HG02885 (cell line): ENCODE data around the gene AP3B1.

ENCODE experiments used
- ATAC-seq: cut with Tn5 transposase; IDR thresholded peaks from one replicate; pipeline ENCODE4 v1.9.1; 2021; ENCODE audit warnings: mild to moderate bottlenecking; ENCODE audit not compliant: unreplicated experiment, poor library complexity

AP3B1 gene

DNA sequence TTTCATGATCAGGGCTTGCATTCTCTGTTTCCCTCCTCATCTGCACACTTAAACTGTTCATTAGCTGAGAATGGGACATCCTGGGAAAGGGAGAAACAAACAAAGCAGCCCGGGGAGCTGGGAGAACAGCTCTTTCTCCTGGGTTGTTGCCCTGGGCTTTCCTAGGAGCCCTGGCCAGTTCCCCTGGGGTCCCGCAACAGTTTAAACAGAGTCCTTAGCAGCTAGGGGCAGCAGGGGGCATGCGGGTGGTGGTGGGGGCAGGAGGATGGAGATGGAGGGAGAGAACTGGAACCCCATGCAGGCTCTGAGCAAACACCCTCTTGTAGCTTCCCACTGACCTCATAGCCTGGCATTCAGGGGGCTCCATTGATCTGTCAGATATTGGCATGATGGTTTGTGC is 309.3 kb downstream of the AP3B1 start:
- no peak for ATAC-seq

- no peak for ATAC-seq
Measured at GRCh38 chr5:77984587-77984986, 309.9 kb downstream of the AP3B1 start.

- ATAC-seq: no peak
Measured at GRCh38 chr5:77983482-77984199, 310.9 kb downstream of the AP3B1 start.

DNA sequence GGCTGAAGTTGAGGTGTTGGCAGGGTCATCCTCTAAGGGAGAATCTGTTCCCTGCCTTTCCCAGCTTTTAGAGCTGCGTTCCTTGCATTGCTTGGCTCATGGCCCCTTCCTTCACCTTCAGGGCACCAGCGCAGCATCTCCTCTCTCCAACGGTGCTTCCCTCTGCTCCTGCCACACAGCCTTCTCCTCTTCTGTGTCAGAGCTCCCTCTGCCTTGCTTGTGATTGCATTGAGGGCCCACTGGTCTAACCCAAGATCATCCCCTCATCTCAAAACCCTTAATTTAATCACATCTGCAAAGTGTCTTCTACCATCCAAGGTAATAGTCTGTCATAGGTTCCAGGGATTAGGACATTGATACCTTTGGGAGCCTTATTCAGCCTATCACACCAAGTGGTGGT is 312.7 kb downstream of the AP3B1 start:
- ATAC-seq: no peak

- ATAC-seq: no peak
Measured at GRCh38 chr5:77974576-77974975, 319.9 kb downstream of the AP3B1 start.

DNA sequence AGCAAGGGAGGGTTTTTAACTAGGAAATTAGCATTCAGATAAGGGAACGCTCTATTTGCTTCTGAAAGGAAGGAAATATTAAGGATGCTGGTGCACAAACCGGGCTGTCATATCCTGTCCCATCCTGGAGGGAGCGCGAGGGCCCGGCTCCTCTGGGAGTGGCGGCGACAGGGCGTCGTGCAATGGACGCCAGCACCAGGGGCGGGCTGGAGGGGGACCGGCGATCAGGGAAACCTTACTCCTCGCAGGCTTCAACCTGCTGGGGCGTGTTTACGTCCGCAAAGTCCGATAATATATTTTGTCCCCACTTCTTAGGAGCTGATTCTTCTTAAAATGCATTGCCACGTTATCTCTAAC is 321.3 kb downstream of the AP3B1 start:
- no peak for ATAC-seq

- ATAC-seq: peak; percentile 67
Measured at GRCh38 chr5:77972469-77973252, 321.8 kb downstream of the AP3B1 start.

GRCh38 chr5:77971776-77972468 is 322.6 kb downstream of the AP3B1 start:
- ATAC-seq: no peak

- no peak for ATAC-seq
Measured at GRCh38 chr5:77970891-77971290, 323.6 kb downstream of the AP3B1 start.

- no peak for ATAC-seq
Measured at GRCh38 chr5:77963795-77964194, 330.7 kb downstream of the AP3B1 start.

DNA sequence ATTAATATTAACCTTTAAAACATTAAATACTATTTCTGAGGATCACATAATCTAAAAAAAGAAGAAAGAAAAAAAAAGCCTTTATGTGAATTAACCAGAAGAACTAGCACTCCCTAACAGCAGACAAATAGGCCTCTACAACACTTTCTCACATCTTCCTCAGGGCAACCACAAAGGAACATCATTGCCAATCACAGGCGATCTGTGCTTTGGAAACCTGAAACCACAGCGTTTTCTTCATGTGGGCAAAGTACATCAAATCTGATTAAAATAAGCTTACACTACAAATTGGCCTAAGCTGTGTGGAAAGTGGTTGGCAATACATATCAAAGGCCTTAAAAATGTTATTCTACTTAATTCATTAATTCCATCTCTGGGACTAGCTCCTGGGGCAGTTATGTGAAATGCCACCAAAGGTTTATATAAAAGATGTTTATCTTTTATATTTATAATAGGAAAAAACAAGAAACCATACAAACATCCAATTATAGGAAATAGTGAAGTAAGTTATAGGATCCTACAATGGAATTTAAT is 333.6 kb downstream of the AP3B1 start:
- no peak for ATAC-seq

DNA sequence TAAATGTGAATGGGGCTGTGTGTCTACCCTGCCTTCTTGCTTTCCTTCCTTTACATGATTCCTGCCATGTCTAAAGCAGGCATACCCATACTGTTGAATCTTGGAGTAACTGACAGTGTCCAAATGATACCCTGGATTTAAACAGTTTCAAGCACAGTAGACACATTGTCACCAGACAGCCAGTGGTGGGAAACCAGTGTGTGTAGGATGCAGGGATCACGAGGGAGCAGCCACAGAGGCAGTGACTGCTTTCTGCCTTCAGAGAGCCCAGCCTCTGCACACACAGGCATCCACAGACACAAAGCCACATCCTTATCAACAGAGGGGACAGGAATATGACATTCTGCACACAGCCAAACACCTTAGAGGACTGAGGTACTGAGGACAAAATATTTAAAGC is 334.2 kb downstream of the AP3B1 start:
- no peak for ATAC-seq

GRCh38 chr5:77958642-77959330 is 335.7 kb downstream of the AP3B1 start:
- ATAC-seq: no peak

GRCh38 chr5:77957931-77958521 is 336.5 kb downstream of the AP3B1 start:
- no peak for ATAC-seq

DNA sequence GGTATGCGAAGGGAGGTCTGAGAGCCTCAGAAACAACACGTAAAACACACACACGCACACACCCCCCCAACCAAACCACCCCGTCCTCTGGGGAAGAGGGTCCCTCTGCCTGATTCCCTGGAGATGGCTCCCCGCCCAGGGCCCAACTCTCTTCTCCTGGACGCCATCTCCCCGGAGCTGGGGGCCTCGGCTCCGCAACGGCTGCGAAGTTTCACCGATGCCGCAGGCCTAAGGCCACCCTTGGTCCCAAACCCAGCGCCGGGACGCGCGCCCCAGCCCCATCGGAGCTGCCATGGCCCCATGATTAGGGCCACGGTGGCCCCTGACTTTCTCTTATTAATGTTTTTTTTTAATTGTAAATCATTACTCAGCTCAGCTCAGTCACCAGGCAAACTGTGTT is 337.0 kb downstream of the AP3B1 start:
- ATAC-seq: no peak

DNA sequence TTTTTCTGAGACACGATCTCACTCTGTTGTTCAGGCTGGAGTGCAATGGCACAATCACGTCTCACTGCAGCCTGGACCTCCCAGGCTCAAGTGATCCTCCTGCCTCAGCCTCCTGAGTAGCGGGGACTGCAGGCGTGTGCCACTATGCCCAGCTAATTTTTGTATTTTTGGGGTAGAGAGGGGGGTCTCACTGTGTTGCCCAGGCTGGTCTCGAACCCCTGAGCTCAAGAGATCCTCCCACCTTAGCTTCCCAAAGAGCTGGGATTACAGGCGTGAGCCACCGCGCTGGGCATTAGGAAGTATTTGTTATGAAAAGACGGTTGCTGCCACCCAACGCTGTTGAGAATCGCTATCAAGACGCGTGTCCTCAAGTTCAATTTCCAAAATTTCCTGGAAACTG is 337.4 kb downstream of the AP3B1 start:
- ATAC-seq: no peak

- no peak for ATAC-seq
Measured at GRCh38 chr5:77955577-77955976, 338.9 kb downstream of the AP3B1 start.

DNA sequence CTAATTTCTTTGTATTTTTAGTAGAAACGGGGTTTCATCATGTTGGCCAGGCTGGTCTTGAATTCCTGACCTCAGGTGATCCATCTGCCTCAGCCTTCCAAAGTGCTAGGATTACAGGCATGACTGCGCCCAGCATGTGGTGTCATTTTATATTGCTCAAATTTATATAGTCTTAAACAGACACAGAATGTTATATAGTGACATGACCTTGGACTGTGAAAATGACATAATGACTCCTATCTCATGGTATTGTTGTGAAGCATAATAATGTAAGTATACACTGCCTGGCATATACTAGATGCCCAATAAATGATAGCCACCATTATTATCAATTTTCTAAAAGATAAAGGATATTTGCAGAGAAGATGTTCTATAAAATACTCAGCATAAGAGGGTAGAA is 341.1 kb downstream of the AP3B1 start:
- no peak for ATAC-seq

DNA sequence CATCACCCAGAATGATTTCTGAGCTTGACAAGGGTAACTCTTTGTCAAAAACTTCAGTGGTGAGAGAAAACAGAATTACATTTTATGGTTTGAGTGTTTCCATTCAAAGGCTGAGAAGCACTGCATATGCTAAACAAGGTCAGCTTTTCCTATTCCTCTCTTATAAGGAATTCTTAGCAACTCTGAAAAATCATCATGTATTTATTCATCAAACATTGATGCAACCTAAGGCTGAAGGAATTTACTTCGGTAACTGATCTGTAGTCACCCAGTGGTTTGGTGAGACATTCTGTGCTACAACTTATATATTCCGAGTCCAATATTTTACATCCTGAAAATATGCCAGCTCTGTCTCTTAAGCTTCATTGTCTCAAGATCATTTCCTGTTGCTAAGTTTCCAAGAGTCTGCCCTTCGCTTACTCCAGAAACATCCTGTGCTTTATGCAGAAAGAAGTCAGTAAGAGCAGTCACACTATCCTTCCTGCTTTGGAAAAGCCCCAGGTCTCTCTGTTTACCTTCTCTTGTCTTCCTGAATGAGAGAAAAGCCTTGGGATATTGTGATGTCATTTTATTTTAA is 341.8 kb downstream of the AP3B1 start:
- no peak for ATAC-seq
